ENCODE data around the gene GCDH. TPM values are rescaled to one million over a fixed set of nuclear protein-coding genes. Genes with fewer than 3 reads are reported as not detected.

Gene GCDH
- total and polyA plus RNA-seq, 2 donors (not counting 1 experiment from before 2014, with no cell fraction given): 10.3 to 18.0 TPM

- H3K36me3 ChIP-seq (ENCODE audit: control insufficient read depth, insufficient read depth, low read length): no peaks in the 10 kb centered on the region
- H3K9me3 ChIP-seq (ENCODE audit: control insufficient read depth, insufficient read depth, low read depth, low read length): no peaks in the 10 kb centered on the region
- H3K4me1 ChIP-seq (ENCODE audit: control insufficient read depth, extremely low read depth, insufficient read depth, low read length): no peaks in the 10 kb centered on the region
- H4K20me1 ChIP-seq (ENCODE audit: control insufficient read depth, extremely low read depth, insufficient read depth, low read length): no peaks in the 10 kb centered on the region
- no peaks in the 10 kb centered on the region for H3K79me2 ChIP-seq (ENCODE audit: control insufficient read depth, insufficient read depth, low read length)
- no peak overlapping the region for H3K9ac ChIP-seq (ENCODE audit: insufficient read depth, low read length)
- H3K27ac ChIP-seq (ENCODE audit: insufficient read depth, low read length): no peak overlapping the region
- H3K4me3 ChIP-seq (replicated peaks in 1 of 4; ENCODE audit: control extremely low read depth in 1 of 4, insufficient read depth in 1 of 4, low read depth in 3 of 4, low read length in 4 of 4): no peak overlapping the region
- TF ChIP-seq EZH2 (IDR thresholded peaks at IDR 0.05; ENCODE audit: low read length, missing control alignments) (no peak), CTCF (conservative IDR thresholded peaks at IDR 0.05 in 1 of 2, IDR thresholded peaks at IDR 0.05 in 1 of 2; ENCODE audit: low read depth in 1 of 2, low read length in 2 of 2) (no peak)
- no peak overlapping the region for H3K4me2 ChIP-seq (ENCODE audit: extremely low read depth, insufficient read depth, low read length)
- H3K27me3 ChIP-seq (ENCODE audit: control insufficient read depth, insufficient read depth, low read length): peaks cover 4% of the 10 kb centered on the region
- DNase-seq (ENCODE audit: low read depth in 2 of 2): peak in 1 of 2 donors; percentile 11
- no peak overlapping the region for H2AFZ ChIP-seq (ENCODE audit: low read length)
These were observed 22.3 kb upstream of the GCDH start for GRCh38 chr19:12868540-12869112.

- no peaks in the 10 kb centered on the region for H3K4me1 ChIP-seq (ENCODE audit: control insufficient read depth, extremely low read depth, insufficient read depth, low read length)
These were observed 19.3 kb upstream of the GCDH start for GRCh38 chr19:12871681-12872080.

GRCh38 chr19:12872255-12872654 lies 18.7 kb upstream of the GCDH start:
- Histone ChIP-seq H3K27me3 (ENCODE audit: control insufficient read depth, insufficient read depth, low read length) (no peaks in the 10 kb centered on the region), H3K4me2 (ENCODE audit: extremely low read depth, insufficient read depth, low read length) (no peak overlapping the region), H3K9me3 (ENCODE audit: control insufficient read depth, insufficient read depth, low read depth, low read length) (no peaks in the 10 kb centered on the region), H2AFZ (ENCODE audit: low read length) (no peak overlapping the region), H4K20me1 (ENCODE audit: control insufficient read depth, extremely low read depth, insufficient read depth, low read length) (no peaks in the 10 kb centered on the region), H3K9ac (ENCODE audit: insufficient read depth, low read length) (no peak overlapping the region), H3K4me3 (replicated peaks in 1 of 4; ENCODE audit: control extremely low read depth in 1 of 4, insufficient read depth in 1 of 4, low read depth in 3 of 4, low read length in 4 of 4) (no peak overlapping the region), H3K27ac (ENCODE audit: insufficient read depth, low read length) (no peak overlapping the region), H3K4me1 (ENCODE audit: control insufficient read depth, extremely low read depth, insufficient read depth, low read length) (no peaks in the 10 kb centered on the region), H3K36me3 (ENCODE audit: control insufficient read depth, insufficient read depth, low read length) (no peaks in the 10 kb centered on the region), H3K79me2 (ENCODE audit: control insufficient read depth, insufficient read depth, low read length) (no peaks in the 10 kb centered on the region)
- no peak for DNase-seq (ENCODE audit: low read depth in 2 of 2)
- TF ChIP-seq EZH2 (IDR thresholded peaks at IDR 0.05; ENCODE audit: low read length, missing control alignments): no peak
- no peak for TF ChIP-seq CTCF (conservative IDR thresholded peaks at IDR 0.05 in 1 of 2, IDR thresholded peaks at IDR 0.05 in 1 of 2; ENCODE audit: low read depth in 1 of 2, low read length in 2 of 2)

More at GRCh38 chr19:12871681-12872080, 19.3 kb upstream of the GCDH start:
- Histone ChIP-seq H3K79me2 (ENCODE audit: control insufficient read depth, insufficient read depth, low read length) (no peaks in the 10 kb centered on the region), H3K4me3 (replicated peaks in 1 of 4; ENCODE audit: control extremely low read depth in 1 of 4, insufficient read depth in 1 of 4, low read depth in 3 of 4, low read length in 4 of 4) (no peak overlapping the region), H3K36me3 (ENCODE audit: control insufficient read depth, insufficient read depth, low read length) (no peaks in the 10 kb centered on the region), H4K20me1 (ENCODE audit: control insufficient read depth, extremely low read depth, insufficient read depth, low read length) (no peaks in the 10 kb centered on the region), H3K9me3 (ENCODE audit: control insufficient read depth, insufficient read depth, low read depth, low read length) (no peaks in the 10 kb centered on the region), H3K4me2 (ENCODE audit: extremely low read depth, insufficient read depth, low read length) (no peak overlapping the region), H2AFZ (ENCODE audit: low read length) (no peak overlapping the region), H3K27me3 (ENCODE audit: control insufficient read depth, insufficient read depth, low read length) (no peaks in the 10 kb centered on the region), H3K27ac (ENCODE audit: insufficient read depth, low read length) (no peak overlapping the region), H3K9ac (ENCODE audit: insufficient read depth, low read length) (no peak overlapping the region)
- DNase-seq (ENCODE audit: low read depth in 2 of 2): no peak
- TF ChIP-seq CTCF (conservative IDR thresholded peaks at IDR 0.05 in 1 of 2, IDR thresholded peaks at IDR 0.05 in 1 of 2; ENCODE audit: low read depth in 1 of 2, low read length in 2 of 2) (no peak), EZH2 (IDR thresholded peaks at IDR 0.05; ENCODE audit: low read length, missing control alignments) (no peak)
